Activated B cell treated with CpG ODN at 0.5 μM for 24 hours (primary cell): ENCODE data around the gene MDFIC. TPM values are rescaled to one million over a fixed set of nuclear protein-coding genes. Genes with fewer than 3 reads are reported as not detected.

Source experiments
- ATAC-seq: fragments of 200-7000 bp; cut with Tn5 transposase; one replicate; pipeline ENCODE4 v1.10.0; 2021; ENCODE audit warnings: low read depth, mild to moderate bottlenecking, moderate library complexity
- CTCF ChIA-PET: fragments of 350-600 bp; sonication (Branson Sonifier 250); formaldehyde crosslinking; loops from one replicate; lab custom pipeline; 2021; ENCODE audit warnings: antibody characterized with exemption; lab: Charles Lee
- POLR2A ChIA-PET: fragments of 350-600 bp; sonication (Branson Sonifier 250); formaldehyde crosslinking; loops from one replicate; lab custom pipeline; 2021; ENCODE audit warnings: antibody characterized with exemption; lab: Charles Lee
- DNase-seq: peaks from one replicate; pipeline ENCODE4 v3.0.0; 2022
- H3K27ac Mint-ChIP-seq: one replicate; pipeline ENCODE4 v1.8.0; 2020; ENCODE audit warnings: mixed read lengths
- H3K27me3 Mint-ChIP-seq: one replicate; pipeline ENCODE4 v1.8.0; 2021; ENCODE audit warnings: mixed read lengths
- H3K36me3 Mint-ChIP-seq: one replicate; pipeline ENCODE4 v1.8.0; 2021; ENCODE audit warnings: low read depth, mixed read lengths
- H3K4me1 Mint-ChIP-seq: one replicate; pipeline ENCODE4 v1.8.0; 2021; ENCODE audit warnings: mixed read lengths
- H3K4me3 Mint-ChIP-seq: one replicate; pipeline ENCODE4 v1.8.0; 2020; ENCODE audit warnings: mild to moderate bottlenecking, mixed read lengths
- H3K9me3 Mint-ChIP-seq: one replicate; pipeline ENCODE4 v1.8.0; 2020; ENCODE audit warnings: mixed read lengths
- intact Hi-C: fragments of 100-400 bp; cut with micrococcal nuclease; formaldehyde crosslinking; loops from one replicate; pipeline ENCODE4 v1.15.1; 2024
- total RNA-seq: library from RNA; stranded (reverse); gene quantifications from 2 replicates; pipeline ENCODE4 v1.2.3, GENCODE V29; 2022
- TF ChIP-seq, protein P1 (sequence below): fragments of 200-600 bp; IDR thresholded peaks from one replicate; pipeline ENCODE4 v1.8.0; 2022; ENCODE audit warnings: antibody characterized with exemption, mild to moderate bottlenecking

The MDFIC gene
- total RNA-seq, 1 donor from 2014 or later, result 139 TPM

DNA sequence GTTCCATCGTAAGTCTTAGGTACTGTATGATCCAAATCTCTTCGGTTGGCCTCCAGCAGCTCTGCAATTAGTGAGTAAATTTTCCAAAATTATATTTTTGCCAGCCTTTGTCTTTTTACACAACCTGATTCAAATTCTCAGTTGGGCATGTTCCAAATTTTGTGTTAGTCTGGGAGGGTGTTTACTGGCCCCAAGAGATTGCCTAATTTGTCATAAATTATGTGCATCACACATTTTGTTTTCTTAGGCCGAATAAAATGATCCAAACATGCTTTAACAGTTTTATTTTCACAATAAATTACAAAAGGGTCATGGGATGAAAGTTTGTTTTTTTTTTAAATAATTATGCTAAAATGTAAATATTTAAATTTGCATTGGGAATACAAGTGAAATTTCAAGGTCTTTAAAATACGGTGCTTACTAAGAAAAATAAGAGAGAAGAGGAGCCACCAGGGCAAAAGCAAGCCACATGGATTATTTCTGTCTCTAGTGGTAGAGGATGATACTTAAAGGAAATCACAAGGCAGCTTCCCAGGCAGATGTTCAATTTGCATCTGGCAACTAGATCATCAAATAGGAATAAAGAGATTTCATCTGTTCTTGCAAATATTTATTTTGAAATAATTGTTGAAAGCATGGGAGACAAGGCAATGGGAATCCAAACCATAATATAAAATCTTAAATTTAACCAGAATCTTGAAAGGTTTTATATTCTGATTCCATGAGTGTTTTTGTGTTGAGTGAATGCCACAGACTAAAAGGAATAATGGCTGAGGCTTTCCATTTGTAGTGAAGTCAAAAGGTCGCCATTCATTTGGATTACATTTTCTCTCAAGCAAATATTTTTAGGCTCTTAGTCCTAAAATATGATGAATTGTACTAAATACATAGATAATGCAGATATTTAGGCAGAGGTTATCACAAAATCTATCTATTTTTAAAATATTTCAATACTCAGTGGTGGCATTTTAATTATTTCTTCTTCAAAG lies 111.1 kb downstream of the MDFIC start:
- ChIA-PET POLR2A (no interaction called here), CTCF (no interaction called here)

GRCh38 chr7:115033917-115034459 lies 112.1 kb downstream of the MDFIC start:
- Mint-ChIP-seq H3K4me1 (peaks cover 4% of the 10 kb centered on the region), H3K36me3 (no peaks in the 10 kb centered on the region), H3K9me3 (no peaks in the 10 kb centered on the region), H3K27ac (no peak overlapping the region), H3K27me3 (no peaks in the 10 kb centered on the region), H3K4me3 (no peak overlapping the region)
- ATAC-seq, result no peak
- intact Hi-C loops, result no loop called here
- CTCF ChIA-PET, result no interaction called here
- TF ChIP-seq, protein P1, sequence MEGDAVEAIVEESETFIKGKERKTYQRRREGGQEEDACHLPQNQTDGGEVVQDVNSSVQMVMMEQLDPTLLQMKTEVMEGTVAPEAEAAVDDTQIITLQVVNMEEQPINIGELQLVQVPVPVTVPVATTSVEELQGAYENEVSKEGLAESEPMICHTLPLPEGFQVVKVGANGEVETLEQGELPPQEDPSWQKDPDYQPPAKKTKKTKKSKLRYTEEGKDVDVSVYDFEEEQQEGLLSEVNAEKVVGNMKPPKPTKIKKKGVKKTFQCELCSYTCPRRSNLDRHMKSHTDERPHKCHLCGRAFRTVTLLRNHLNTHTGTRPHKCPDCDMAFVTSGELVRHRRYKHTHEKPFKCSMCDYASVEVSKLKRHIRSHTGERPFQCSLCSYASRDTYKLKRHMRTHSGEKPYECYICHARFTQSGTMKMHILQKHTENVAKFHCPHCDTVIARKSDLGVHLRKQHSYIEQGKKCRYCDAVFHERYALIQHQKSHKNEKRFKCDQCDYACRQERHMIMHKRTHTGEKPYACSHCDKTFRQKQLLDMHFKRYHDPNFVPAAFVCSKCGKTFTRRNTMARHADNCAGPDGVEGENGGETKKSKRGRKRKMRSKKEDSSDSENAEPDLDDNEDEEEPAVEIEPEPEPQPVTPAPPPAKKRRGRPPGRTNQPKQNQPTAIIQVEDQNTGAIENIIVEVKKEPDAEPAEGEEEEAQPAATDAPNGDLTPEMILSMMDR, result no peak
- no peak for DNase-seq
- POLR2A ChIA-PET, result interaction anchor here (0.6 kb wide), 1 partner anchor 101 kb away, joined by 6 read pairs; no protein-coding TSS in a partner anchor

More for the DNA sequence above, 111.1 kb downstream of the MDFIC start:
- H3K4me1 Mint-ChIP-seq, result peaks cover 4% of the 10 kb centered on the region
- no peak for DNase-seq
- TF ChIP-seq, protein P1, result no peak
- H3K27me3 Mint-ChIP-seq, result no peaks in the 10 kb centered on the region
- no peaks in the 10 kb centered on the region for H3K36me3 Mint-ChIP-seq
- intact Hi-C loops, result no loop called here
- H3K9me3 Mint-ChIP-seq, result no peaks in the 10 kb centered on the region
- ATAC-seq, result no peak
- H3K27ac Mint-ChIP-seq, result no peak overlapping the region
- H3K4me3 Mint-ChIP-seq, result no peak overlapping the region

DNA sequence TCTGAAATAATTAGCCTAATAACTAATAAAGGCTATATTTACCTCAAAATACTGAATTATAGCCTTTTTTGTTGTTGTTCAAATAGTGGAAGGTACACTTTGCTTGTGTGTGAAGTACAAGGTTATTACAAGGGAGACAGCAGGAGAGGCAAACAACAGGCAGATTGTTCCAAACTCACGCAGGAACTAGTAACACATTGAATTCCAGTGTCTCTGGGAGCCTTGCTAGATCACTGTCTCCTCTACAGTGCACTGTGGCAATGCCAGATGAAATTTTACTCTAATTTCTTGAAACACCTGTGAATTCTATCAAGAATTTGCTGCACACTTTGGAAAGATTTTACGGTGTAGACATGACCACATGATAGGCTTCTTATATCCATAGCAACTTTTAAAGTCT lies 112.6 kb downstream of the MDFIC start:
- ATAC-seq, result no peak
- no peak overlapping the region for H3K27ac Mint-ChIP-seq
- H3K4me3 Mint-ChIP-seq, result no peak overlapping the region
- DNase-seq, result no peak
- CTCF ChIA-PET, result no interaction called here
- no peaks in the 10 kb centered on the region for H3K27me3 Mint-ChIP-seq
- H3K9me3 Mint-ChIP-seq, result no peaks in the 10 kb centered on the region
- TF ChIP-seq, protein P1, result no peak
- intact Hi-C loops, result no loop called here
- H3K36me3 Mint-ChIP-seq, result no peaks in the 10 kb centered on the region
- H3K4me1 Mint-ChIP-seq, result peaks cover 4% of the 10 kb centered on the region
- POLR2A ChIA-PET, result interaction anchor here (0.6 kb wide), 1 partner anchor 101 kb away, joined by 6 read pairs; no protein-coding TSS in a partner anchor

DNA sequence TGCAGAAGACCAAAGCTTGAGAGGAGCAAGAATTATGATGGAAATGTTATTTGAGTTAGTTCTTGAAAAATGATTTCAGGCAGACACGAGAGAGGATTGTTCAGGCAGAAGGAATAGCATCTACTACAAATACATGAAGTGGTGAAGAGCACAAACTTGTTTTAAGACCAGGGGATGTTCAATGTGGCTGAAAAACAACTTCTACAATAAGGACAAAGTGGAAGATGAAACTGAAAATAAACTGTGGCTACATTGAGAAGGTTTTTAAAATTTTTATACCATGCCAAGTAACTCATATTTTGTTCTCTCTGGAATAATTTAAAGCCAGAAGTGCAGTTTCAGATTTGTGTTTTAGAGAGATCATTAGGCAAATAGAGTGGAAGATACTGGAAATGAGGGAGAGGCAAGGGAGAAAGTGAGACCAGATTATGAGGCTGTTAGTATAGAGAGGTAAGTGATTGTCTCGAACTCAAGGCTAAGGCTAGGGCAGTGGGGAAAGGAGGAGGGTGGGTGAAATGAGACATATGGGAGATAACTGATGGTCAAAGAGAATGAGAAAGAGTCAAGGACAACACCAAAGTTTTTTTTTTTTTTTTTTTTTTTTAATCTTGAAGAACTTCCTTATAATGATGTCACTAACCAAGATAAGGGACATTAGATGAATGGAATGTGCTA lies 115.4 kb downstream of the MDFIC start:
- no peak overlapping the region for H3K27ac Mint-ChIP-seq
- no peaks in the 10 kb centered on the region for H3K9me3 Mint-ChIP-seq
- POLR2A ChIA-PET, result no interaction called here
- H3K27me3 Mint-ChIP-seq, result no peaks in the 10 kb centered on the region
- intact Hi-C loops, result no loop called here
- peaks cover 4% of the 10 kb centered on the region for H3K4me1 Mint-ChIP-seq
- CTCF ChIA-PET, result no interaction called here
- H3K36me3 Mint-ChIP-seq, result no peaks in the 10 kb centered on the region
- no peak for DNase-seq
- H3K4me3 Mint-ChIP-seq, result no peak overlapping the region
- ATAC-seq, result no peak
- TF ChIP-seq, protein P1, result no peak

GRCh38 chr7:115038158-115038557 lies 116.3 kb downstream of the MDFIC start:
- H3K9me3 Mint-ChIP-seq, result no peaks in the 10 kb centered on the region
- intact Hi-C loops, result no loop called here
- H3K4me3 Mint-ChIP-seq, result no peak overlapping the region
- no peaks in the 10 kb centered on the region for H3K36me3 Mint-ChIP-seq
- no peak for DNase-seq
- H3K4me1 Mint-ChIP-seq, result peaks cover 4% of the 10 kb centered on the region
- no peak overlapping the region for H3K27ac Mint-ChIP-seq
- no peak for ATAC-seq
- TF ChIP-seq, protein P1, result no peak
- POLR2A ChIA-PET, result no interaction called here
- CTCF ChIA-PET, result no interaction called here
- no peaks in the 10 kb centered on the region for H3K27me3 Mint-ChIP-seq
